Glomerular endothelial cell (primary cell): ENCODE data around the gene ACVR2A. TPM values are rescaled to one million over a fixed set of nuclear protein-coding genes. Genes with fewer than 3 reads are reported as not detected.

Source experiments
- DNase-seq: peaks from one replicate; pipeline ENCODE4 v3.0.0-alpha.2; 2011; ENCODE audit warnings: low read depth, low spot score; ENCODE audit errors: extremely low read depth
- total RNA-seq: library from RNA; depleted of rRNA; stranded (reverse); fragments of >200 nt; gene quantifications from 2 replicates; pipeline ENCODE4 v1.2.3, GENCODE V29; 2015

Gene ACVR2A
- total RNA-seq, 1 donor from 2014 or later: 8.1 TPM

DNA sequence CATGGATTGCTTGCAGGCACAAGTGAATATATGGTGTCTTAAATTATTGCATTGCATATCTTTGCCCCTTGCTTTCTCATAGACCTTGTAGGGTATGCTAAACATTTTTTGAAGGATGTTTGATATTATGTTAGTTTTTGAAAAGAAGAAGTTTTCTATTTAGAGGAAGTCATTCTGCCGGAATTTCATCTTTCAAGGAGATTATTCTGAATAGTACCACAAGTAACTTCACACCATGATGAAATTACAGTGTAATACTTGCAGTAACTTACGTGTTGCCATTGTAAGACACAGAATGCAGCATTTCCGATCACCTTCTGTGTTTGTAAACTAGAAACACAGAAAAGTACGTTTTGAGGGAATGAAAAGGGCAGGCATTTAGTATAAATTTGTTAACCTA is 71.9 kb downstream of the ACVR2A start:
- no peak for DNase-seq

DNA sequence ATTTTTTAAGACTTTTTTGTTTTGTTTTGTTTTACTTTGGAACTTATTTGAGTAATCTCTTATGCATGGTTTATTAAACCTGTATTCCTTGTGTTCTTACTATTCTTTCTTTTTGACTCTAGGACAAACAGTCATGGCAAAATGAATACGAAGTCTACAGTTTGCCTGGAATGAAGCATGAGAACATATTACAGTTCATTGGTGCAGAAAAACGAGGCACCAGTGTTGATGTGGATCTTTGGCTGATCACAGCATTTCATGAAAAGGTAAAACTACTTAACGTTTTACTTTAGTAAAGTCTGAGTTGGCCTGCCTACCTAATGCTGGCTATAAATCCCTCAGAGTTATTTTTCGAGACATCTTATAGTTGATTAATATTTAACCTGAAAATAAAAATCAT is 72.3 kb downstream of the ACVR2A start:
- no peak for DNase-seq

GRCh38 chr2:147923846-147924245 is 79.0 kb downstream of the ACVR2A start:
- no peak for DNase-seq

DNA sequence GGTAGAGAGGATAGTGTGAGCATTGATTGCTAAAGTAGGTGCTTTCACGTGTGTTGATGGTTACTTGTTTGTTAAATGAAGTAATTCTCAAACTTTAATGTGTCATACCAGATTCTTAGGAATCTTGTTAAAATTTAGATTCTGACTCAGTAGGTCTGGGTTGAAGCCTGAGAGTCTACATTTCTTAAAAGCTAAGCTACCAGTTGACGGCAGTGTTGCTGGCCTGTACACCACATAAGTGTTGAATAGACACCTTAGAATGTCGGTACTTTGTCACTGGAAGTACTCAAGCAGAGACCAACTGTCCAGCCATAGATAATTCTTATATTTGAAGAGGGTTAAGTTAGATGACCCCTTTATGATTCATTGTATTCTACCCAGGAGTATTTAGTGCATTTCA is 79.8 kb downstream of the ACVR2A start:
- no peak for DNase-seq

GRCh38 chr2:147925886-147926285 is 81.1 kb downstream of the ACVR2A start:
- no peak for DNase-seq

- no peak for DNase-seq
These were observed 82.3 kb downstream of the ACVR2A start for GRCh38 chr2:147927053-147927588.

DNA sequence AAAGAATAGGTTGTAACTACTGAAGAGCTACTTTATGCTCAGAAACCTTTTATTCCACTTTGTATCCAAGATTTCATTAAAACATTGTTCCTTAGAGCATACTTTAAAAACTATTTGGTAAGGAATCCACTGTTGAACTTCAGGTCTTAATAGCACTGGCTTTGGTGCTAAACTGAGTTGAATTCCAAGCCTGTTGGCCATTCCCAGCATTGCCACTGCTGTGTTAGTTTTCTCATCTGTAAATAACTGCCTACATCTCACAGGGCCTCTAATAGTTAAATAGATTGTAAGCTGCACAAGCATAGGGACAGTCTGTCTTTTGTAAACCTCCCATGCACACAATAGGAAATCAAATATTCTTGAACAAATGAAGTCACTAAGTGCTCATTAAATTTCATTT is 89.1 kb downstream of the ACVR2A start:
- DNase-seq: no peak

- no peak for DNase-seq
These were observed 90.2 kb downstream of the ACVR2A start for GRCh38 chr2:147934881-147935620.

- DNase-seq: no peak
These were observed 93.0 kb downstream of the ACVR2A start for GRCh38 chr2:147937744-147938349.

DNA sequence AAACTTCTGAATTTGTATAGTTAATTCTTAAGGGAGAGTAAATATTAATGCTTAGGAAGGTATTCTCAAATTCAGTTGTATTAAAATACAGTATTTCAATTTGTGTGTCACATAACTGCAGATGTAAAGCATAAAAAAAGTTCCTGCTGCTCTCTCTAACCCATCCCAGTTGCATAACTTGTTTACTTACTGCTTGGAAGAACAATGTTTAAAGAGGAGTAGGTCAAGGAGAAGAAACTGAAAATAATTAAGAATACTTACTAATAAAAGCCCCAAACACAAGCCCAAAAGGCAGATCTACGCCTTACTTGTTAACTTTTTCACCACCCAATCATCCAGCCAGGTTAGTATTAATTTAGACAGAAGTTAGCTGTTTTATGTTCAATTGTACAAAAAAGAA is 94.5 kb downstream of the ACVR2A start:
- DNase-seq: no peak

- no peak for DNase-seq
These were observed 100.8 kb downstream of the ACVR2A start for GRCh38 chr2:147945660-147946059.

DNA sequence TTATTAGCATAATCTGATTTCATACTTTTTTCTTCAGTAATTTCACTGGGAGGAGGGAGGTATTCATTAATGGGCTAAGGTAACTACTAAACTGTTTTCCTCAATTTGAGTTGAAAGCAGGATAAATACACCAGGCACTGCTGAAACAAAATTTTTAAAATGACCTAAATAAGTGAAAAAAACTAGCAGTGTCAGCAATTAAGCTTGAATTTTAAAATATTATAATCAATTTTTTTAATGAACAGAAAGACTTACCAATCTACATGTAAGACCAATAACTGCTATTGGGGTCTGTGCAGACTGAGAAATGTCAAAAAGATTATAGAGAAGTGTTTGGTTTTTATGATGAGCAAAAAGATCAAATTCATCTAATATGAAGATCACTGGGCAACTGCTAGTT is 107.3 kb downstream of the ACVR2A start:
- DNase-seq: no peak

DNA sequence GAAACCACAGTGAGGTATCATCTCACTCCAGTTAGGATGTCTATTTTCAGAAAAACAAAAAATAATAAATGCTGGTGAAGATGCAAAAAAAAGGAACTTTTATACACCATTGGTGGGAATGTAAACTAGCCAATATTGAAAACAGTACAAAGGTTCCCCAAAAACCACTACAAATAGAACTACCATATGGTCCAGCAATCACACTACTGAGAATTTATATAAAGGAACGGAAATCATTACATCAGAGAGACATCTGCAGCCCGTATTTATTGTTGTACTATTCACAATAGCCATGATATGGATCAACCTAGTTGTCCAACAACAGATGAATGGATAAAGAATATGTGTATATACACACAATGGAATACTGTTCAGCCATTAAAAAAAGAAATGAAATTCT is 123.7 kb downstream of the ACVR2A start:
- no peak for DNase-seq

- no peak for DNase-seq
These were observed 131.3 kb downstream of the ACVR2A start for GRCh38 chr2:147976102-147976501.

DNA sequence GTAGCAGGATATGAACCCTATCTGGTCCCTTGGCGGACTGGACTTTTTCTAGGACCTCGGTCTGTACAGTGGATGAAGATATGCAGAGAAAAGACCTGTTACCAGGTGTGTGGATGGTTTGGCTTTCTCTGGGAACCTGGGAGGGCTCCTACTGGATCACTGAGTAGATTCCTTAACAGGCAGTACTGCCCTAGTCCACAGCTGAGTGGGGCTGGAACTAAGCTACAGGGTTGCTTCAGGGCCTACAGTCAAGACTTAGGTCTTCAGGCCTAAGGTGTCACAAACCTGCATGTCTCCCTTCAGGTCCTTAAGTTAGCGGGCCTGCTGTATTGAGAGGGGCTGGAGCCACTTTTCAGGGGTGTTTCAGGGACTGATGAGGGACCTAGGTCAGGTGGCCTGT is 132.8 kb downstream of the ACVR2A start:
- no peak for DNase-seq

Other genes starting within 250 kb of the ACVR2A start
- 36.8 and 37.2 TPM in 2 replicates for gene ORC4, start 175.7 kb downstream of the ACVR2A start, total RNA-seq
- gene MBD5, start 176.1 kb downstream of the ACVR2A start, total RNA-seq: 12.1 and 20.8 TPM in 2 replicates